HepG2 (cell line): ENCODE results near the gene ATG4B. TPM values are rescaled to one million over a fixed set of nuclear protein-coding genes. Genes with fewer than 3 reads are reported as not detected.

ENCODE experiments used
- ATRX ChIP-seq: sonication (generic); formaldehyde crosslinking; IDR thresholded peaks from 2 replicates; pipeline ENCODE4 v1.4.0; 2020; ENCODE audit warnings: missing genetic modification reagents, borderline replicate concordance
- CBX2 ChIP-seq, 2 experiments: fragments of 200-600 bp in 1 of 2; sonication (generic); formaldehyde crosslinking in 1 of 2; IDR thresholded peaks; 2 replicates each; pipeline versions ENCODE4 v1.7.0 to v1.8.1; 2018 to 2022; ENCODE audit warnings: low read depth in 2 of 2, low read length in 1 of 2, mild to moderate bottlenecking in 1 of 2, missing genetic modification reagents in 1 of 2
- FOXM1 ChIP-seq: sonication (generic); formaldehyde crosslinking; IDR thresholded peaks from 2 replicates; pipeline ENCODE4 v1.5.0; 2020; ENCODE audit warnings: missing genetic modification reagents
- MLXIP ChIP-seq: sonication (generic); formaldehyde crosslinking; IDR thresholded peaks from 2 replicates; pipeline ENCODE4 v1.9.0; 2021; ENCODE audit warnings: missing genetic modification reagents, borderline replicate concordance
- NR3C1 ChIP-seq: sonication (generic); formaldehyde crosslinking; IDR thresholded peaks from 2 replicates; pipeline ENCODE4 v1.4.0; 2020; ENCODE audit warnings: missing genetic modification reagents
- ONECUT2 ChIP-seq: sonication (generic); formaldehyde crosslinking; IDR thresholded peaks from 2 replicates; pipeline ENCODE4 v1.4.0; 2020; ENCODE audit warnings: missing genetic modification reagents
- REXO4 ChIP-seq: sonication (generic); formaldehyde crosslinking; IDR thresholded peaks from 2 replicates; pipeline ENCODE4 v1.8.0; 2022; ENCODE audit warnings: missing genetic modification reagents, mild to moderate bottlenecking, borderline replicate concordance
- SP1 ChIP-seq, 2 experiments: fragments of 450-650 bp in 1 of 2; sonication (generic) in 1 of 2; formaldehyde crosslinking in 1 of 2; IDR thresholded peaks; 2 replicates each; pipeline versions ENCODE4 v1.4.0 to v1.6.1; 2016 to 2020; ENCODE audit warnings: missing genetic modification reagents in 1 of 2
- TAF1 ChIP-seq: sonication (generic); formaldehyde crosslinking; IDR thresholded peaks from 2 replicates; pipeline ENCODE4 v1.4.0; 2020; ENCODE audit warnings: missing genetic modification reagents
- THAP7 ChIP-seq: sonication (generic); formaldehyde crosslinking; IDR thresholded peaks from 2 replicates; pipeline ENCODE4 v1.8.1; 2023; ENCODE audit warnings: mild to moderate bottlenecking, missing genetic modification reagents
- ZBTB43 ChIP-seq: sonication (generic); formaldehyde crosslinking; conservative IDR thresholded peaks from 2 replicates; pipeline ENCODE4 v1.4.0; 2020; ENCODE audit warnings: missing genetic modification reagents
- ZC3H4 ChIP-seq: sonication (generic); formaldehyde crosslinking; IDR thresholded peaks from 2 replicates; pipeline ENCODE4 v1.4.0; 2020; ENCODE audit warnings: missing genetic modification reagents, borderline replicate concordance
- ZNF275 ChIP-seq: sonication (generic); formaldehyde crosslinking; IDR thresholded peaks from 2 replicates; pipeline ENCODE4 v1.8.0; 2022; ENCODE audit warnings: missing genetic modification reagents, mild to moderate bottlenecking, inconsistent platforms, borderline replicate concordance
- ZNF414 ChIP-seq: sonication (generic); formaldehyde crosslinking; IDR thresholded peaks from 2 replicates; pipeline ENCODE4 v1.5.0; 2020; ENCODE audit warnings: missing genetic modification reagents
- ZNF567 ChIP-seq: sonication (generic); formaldehyde crosslinking; IDR thresholded peaks from 2 replicates; pipeline ENCODE4 v1.8.1; 2023; ENCODE audit warnings: mild to moderate bottlenecking, missing genetic modification reagents, borderline replicate concordance
- ZNF879 ChIP-seq: sonication (generic); formaldehyde crosslinking; IDR thresholded peaks from 2 replicates; pipeline ENCODE4 v1.8.1; 2023; ENCODE audit warnings: missing genetic modification reagents
- polyA plus RNA-seq, 8 experiments: library from polyadenylated mRNA; depleted of rRNA in 3 of 8; stranded (reverse) in 7 of 8; unstranded in 1 of 8; fragments of >200 nt; fragmentation: Illumina TruSeq in 4 of 8; extraction: Trizol in 4 of 8; gene quantifications; 2 replicates each; pipeline versions ENCODE4 v1.2.1 to v1.2.3, GENCODE V29; 2011 to 2016; ENCODE audit warnings: low read depth in 4 of 8, missing spikeins in 1 of 8, mixed read lengths in 1 of 8; ENCODE audit not compliant: insufficient read depth in 1 of 8
- total RNA-seq, 5 experiments: library from RNA; depleted of rRNA; stranded (reverse); fragments of >200 nt; fragmentation: Illumina TruSeq; extraction: Trizol; gene quantifications; 2 replicates each; pipeline ENCODE4 v1.2.3, GENCODE V29; 2016; ENCODE audit warnings: low read depth in 1 of 5

ATG4B gene
- total and polyA plus RNA-seq, 2 of the 13 experiments (the other 11 are each of a cell fraction or from before 2014, with no cell fraction given): 95.5 to 239 TPM

- TF ChIP-seq CBX2 (IDR thresholded peaks at IDR 0.05; ENCODE audit: low read depth, low read length) (no peak), CBX2 (CRISPR knock-in tag; IDR thresholded peaks at IDR 0.05; ENCODE audit: low read depth) (no peak), TAF1 (peak; percentile 75), ZC3H4 (CRISPR knock-in tag) (no peak), REXO4 (no peak), ZNF879 (CRISPR knock-in tag) (peak; percentile 80; the same call in 1 of the 2 replicates), ZBTB43 (CRISPR knock-in tag) (peak; percentile 44; the same call in 1 of the 2 replicates), ZNF414 (CRISPR knock-in tag) (no peak), ATRX (CRISPR knock-in tag) (no peak), ZNF567 (CRISPR knock-in tag) (no peak), THAP7 (peak; percentile 92; the same call in 1 of the 2 replicates), SP1 (IDR thresholded peaks at IDR 0.05) (no peak), SP1 (CRISPR knock-in tag; IDR thresholded peaks at IDR 0.05) (peak; percentile 93), ZNF275 (peak; percentile 82; the same call in 1 of the 2 replicates), NR3C1 (CRISPR knock-in tag) (no peak), MLXIP (CRISPR knock-in tag) (peak; percentile 64; the same call in 1 of the 2 replicates), ONECUT2 (CRISPR knock-in tag) (no peak), FOXM1 (no peak)
These were observed 27.4 kb upstream of the ATG4B start (continued) for GRCh38 chr2:241609859-241610793.
